Measurements from ENCODE around the gene FBXL7.

DNA sequence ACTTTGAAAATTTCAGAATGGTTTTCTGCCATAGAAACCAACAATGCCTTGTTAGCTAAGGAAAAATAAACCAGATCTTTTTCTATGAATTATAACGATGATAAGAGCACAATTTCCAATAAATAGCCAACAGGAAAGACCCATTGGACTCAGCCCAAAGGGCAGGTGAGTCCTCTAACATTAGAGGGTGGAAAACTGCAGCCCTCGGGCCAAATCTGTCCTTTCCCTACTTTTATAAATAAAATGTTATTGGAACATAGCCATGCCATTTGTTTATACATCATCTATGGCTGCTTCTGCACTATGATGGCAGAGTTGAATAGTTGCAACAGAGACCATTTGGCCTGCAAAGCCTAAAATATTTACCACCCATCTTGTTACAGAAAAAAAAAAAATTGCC, 296.1 kb downstream of the FBXL7 start:
- TF ChIP-seq, protein P1, sequence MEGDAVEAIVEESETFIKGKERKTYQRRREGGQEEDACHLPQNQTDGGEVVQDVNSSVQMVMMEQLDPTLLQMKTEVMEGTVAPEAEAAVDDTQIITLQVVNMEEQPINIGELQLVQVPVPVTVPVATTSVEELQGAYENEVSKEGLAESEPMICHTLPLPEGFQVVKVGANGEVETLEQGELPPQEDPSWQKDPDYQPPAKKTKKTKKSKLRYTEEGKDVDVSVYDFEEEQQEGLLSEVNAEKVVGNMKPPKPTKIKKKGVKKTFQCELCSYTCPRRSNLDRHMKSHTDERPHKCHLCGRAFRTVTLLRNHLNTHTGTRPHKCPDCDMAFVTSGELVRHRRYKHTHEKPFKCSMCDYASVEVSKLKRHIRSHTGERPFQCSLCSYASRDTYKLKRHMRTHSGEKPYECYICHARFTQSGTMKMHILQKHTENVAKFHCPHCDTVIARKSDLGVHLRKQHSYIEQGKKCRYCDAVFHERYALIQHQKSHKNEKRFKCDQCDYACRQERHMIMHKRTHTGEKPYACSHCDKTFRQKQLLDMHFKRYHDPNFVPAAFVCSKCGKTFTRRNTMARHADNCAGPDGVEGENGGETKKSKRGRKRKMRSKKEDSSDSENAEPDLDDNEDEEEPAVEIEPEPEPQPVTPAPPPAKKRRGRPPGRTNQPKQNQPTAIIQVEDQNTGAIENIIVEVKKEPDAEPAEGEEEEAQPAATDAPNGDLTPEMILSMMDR (IDR thresholded peaks at IDR 0.05; ENCODE audit: low read depth, low read length, poor library complexity, severe bottlenecking) = no peak
- no peak for TF ChIP-seq EZH2phosphoT487 (IDR thresholded peaks at IDR 0.05; ENCODE audit: borderline replicate concordance, low read length)
